H1 (cell line): ENCODE data around the gene RGP1. TPM values are rescaled to one million over a fixed set of nuclear protein-coding genes. Genes with fewer than 3 reads are reported as not detected.

ENCODE experiments used
- CTCF ChIA-PET: fragments of 300-600 bp; sonication (Branson Sonifier 250); formaldehyde crosslinking; loops from one replicate; lab custom pipeline; 2021; ENCODE audit not compliant: partially characterized antibody; lab: Charles Lee
- POLR2A ChIA-PET: fragments of 300-600 bp; sonication (Branson Sonifier 250); formaldehyde crosslinking; loops from one replicate; lab custom pipeline; 2021; ENCODE audit warnings: inconsistent platforms; ENCODE audit not compliant: partially characterized antibody; lab: Charles Lee
- DNase-seq, 2 experiments: peaks; one replicate each; pipeline versions ENCODE4 v3.0.0 to v3.0.0-alpha.2; 2010 to 2022; ENCODE audit warnings: low spot score in 2 of 2, low read depth in 1 of 2, mixed read lengths in 1 of 2
- FAIRE-seq: peaks from 2 replicates; lab custom pipeline; 2011; peaks lifted over from hg19 to GRCh38; lab: Jason Lieb, UNC
- H2AFZ ChIP-seq: 2 replicates; pipeline ENCODE4 v1.8.1; 2012; ENCODE audit warnings: low read length, inconsistent platforms
- H2AK5ac ChIP-seq: 2 replicates; pipeline ENCODE4 v1.6.1; 2013; ENCODE audit warnings: low read depth, low read length
- H2BK120ac ChIP-seq: replicated peaks from 2 replicates; pipeline ENCODE3; 2013; ENCODE audit warnings: low read depth, low read length, inconsistent platforms
- H2BK12ac ChIP-seq: 2 replicates; pipeline ENCODE4 v1.6.1; 2013; ENCODE audit warnings: low read depth, low read length
- H2BK15ac ChIP-seq: 2 replicates; pipeline ENCODE4 v1.6.1; 2013; ENCODE audit warnings: low read length
- H2BK20ac ChIP-seq: 2 replicates; pipeline ENCODE4 v1.6.1; 2013; ENCODE audit warnings: low read length
- H2BK5ac ChIP-seq: 2 replicates; pipeline ENCODE4 v1.6.1; 2013; ENCODE audit warnings: low read depth, low read length
- H3K14ac ChIP-seq: 2 replicates; pipeline ENCODE4 v1.6.1; 2013; ENCODE audit warnings: inconsistent platforms; ENCODE audit not compliant: insufficient read length
- H3K18ac ChIP-seq: 2 replicates; pipeline ENCODE4 v1.6.1; 2013; ENCODE audit warnings: low read length; ENCODE audit errors: extremely low read depth
- H3K23ac ChIP-seq: 2 replicates; pipeline ENCODE4 v1.6.1; 2013; ENCODE audit warnings: inconsistent platforms; ENCODE audit not compliant: insufficient read length
- H3K23me2 ChIP-seq: 2 replicates; pipeline ENCODE4 v1.6.1; 2013; ENCODE audit warnings: low read depth, low read length
- H3K27ac ChIP-seq: 2 replicates; pipeline ENCODE4 v1.6.1; 2011; ENCODE audit warnings: low read depth, low read length, inconsistent platforms
- H3K27me3 ChIP-seq, 4 experiments: replicated peaks in 1 of 4; 1 replicate in 1 of 4; 2 replicates in 3 of 4; pipeline versions ENCODE4 v1.6.1 to v1.8.1; 2011 to 2013; ENCODE audit warnings: low read length in 3 of 4, mild to moderate bottlenecking in 3 of 4, inconsistent platforms in 2 of 4, mixed read lengths in 2 of 4, moderate library complexity in 1 of 4; ENCODE audit not compliant: control insufficient read depth in 3 of 4, insufficient read depth in 3 of 4; ENCODE audit errors: extremely low read depth in 1 of 4
- H3K36me3 ChIP-seq, 4 experiments: 2 replicates each; pipeline versions ENCODE4 v1.6.1 to v1.8.1; 2011 to 2013; ENCODE audit warnings: mild to moderate bottlenecking in 4 of 4, low read length in 3 of 4, moderate library complexity in 2 of 4, control low read depth in 1 of 4, inconsistent platforms in 1 of 4; ENCODE audit not compliant: insufficient read depth in 4 of 4, control insufficient read depth in 2 of 4
- H3K4ac ChIP-seq: replicated peaks from 2 replicates; pipeline ENCODE3; 2013; ENCODE audit warnings: low read length, low read depth, mixed read lengths, inconsistent platforms; ENCODE audit not compliant: insufficient read length
- H3K4me1 ChIP-seq, 4 experiments: replicated peaks in 1 of 4; 1 replicate in 1 of 4; 2 replicates in 3 of 4; pipeline versions ENCODE4 v1.6.1 to v1.8.1; 2011 to 2013; ENCODE audit warnings: low read length in 3 of 4, inconsistent platforms in 2 of 4, mixed read lengths in 1 of 4; ENCODE audit not compliant: insufficient read depth in 4 of 4, control insufficient read depth in 3 of 4
- H3K4me2 ChIP-seq, 2 experiments: 2 replicates each; pipeline versions ENCODE4 v1.6.1 to v1.8.1; 2011 to 2013; ENCODE audit warnings: low read depth in 2 of 2, low read length in 2 of 2, control low read depth in 1 of 2, inconsistent platforms in 1 of 2, mild to moderate bottlenecking in 1 of 2; ENCODE audit not compliant: insufficient read depth in 1 of 2
- H3K4me3 ChIP-seq, 4 experiments: fragments of 200-600, 300-600 bp in 1 of 4; sonication (generic), shearing (Covaris generic), sonication (Bioruptor Twin) in 1 of 4; 2 replicates each; pipeline versions ENCODE4 v1.5.1 to v1.8.1; 2011 to 2016; ENCODE audit warnings: low read length in 4 of 4, low read depth in 3 of 4, control low read depth in 2 of 4, inconsistent platforms in 2 of 4, mild to moderate bottlenecking in 2 of 4, mixed read lengths in 1 of 4, moderate library complexity in 1 of 4; ENCODE audit not compliant: insufficient read depth in 2 of 4; ENCODE audit errors: extremely low read depth in 1 of 4
- H3K56ac ChIP-seq: replicated peaks from 2 replicates; pipeline ENCODE3; 2013; ENCODE audit warnings: low read depth, mild to moderate bottlenecking, mixed read lengths, low read length, inconsistent platforms; ENCODE audit not compliant: insufficient read length
- H3K79me1 ChIP-seq: 2 replicates; pipeline ENCODE4 v1.6.1; 2013; ENCODE audit warnings: low read depth, low read length, control low read depth
- H3K79me2 ChIP-seq, 2 experiments: 2 replicates each; pipeline versions ENCODE4 v1.6.1 to v1.8.1; 2012 to 2013; ENCODE audit warnings: low read length in 2 of 2, mild to moderate bottlenecking in 2 of 2, inconsistent platforms in 1 of 2; ENCODE audit not compliant: insufficient read depth in 2 of 2, control insufficient read depth in 1 of 2
- H3K9ac ChIP-seq, 4 experiments: replicated peaks in 1 of 4; 1 replicate in 1 of 4; 2 replicates in 3 of 4; pipeline versions ENCODE4 v1.6.1 to v1.8.1; 2011 to 2013; ENCODE audit warnings: low read depth in 3 of 4, low read length in 3 of 4, control low read depth in 2 of 4, mild to moderate bottlenecking in 2 of 4, moderate library complexity in 2 of 4, inconsistent platforms in 1 of 4; ENCODE audit errors: extremely low read depth in 1 of 4
- H3K9me3 ChIP-seq, 2 experiments: 2 replicates each; pipeline versions ENCODE4 v1.6.1 to v1.8.1; 2012 to 2013; ENCODE audit warnings: mild to moderate bottlenecking in 2 of 2, moderate library complexity in 2 of 2, control low read depth in 1 of 2, inconsistent platforms in 1 of 2, low read depth in 1 of 2, low read length in 1 of 2, mixed read lengths in 1 of 2; ENCODE audit not compliant: insufficient read depth in 2 of 2
- H4K20me1 ChIP-seq, 2 experiments: replicated peaks in 1 of 2; 2 replicates each; pipeline versions ENCODE3 to v1.8.1; 2011 to 2013; ENCODE audit warnings: inconsistent platforms in 2 of 2, low read length in 2 of 2, mild to moderate bottlenecking in 1 of 2; ENCODE audit not compliant: insufficient read depth in 2 of 2, control insufficient read depth in 1 of 2
- H4K5ac ChIP-seq: 2 replicates; pipeline ENCODE4 v1.6.1; 2013; ENCODE audit warnings: low read length, low read depth, mixed read lengths, inconsistent platforms; ENCODE audit not compliant: insufficient read length
- H4K8ac ChIP-seq: 2 replicates; pipeline ENCODE4 v1.8.0; 2013; ENCODE audit warnings: mild to moderate bottlenecking, moderate library complexity, low read length, inconsistent platforms; ENCODE audit not compliant: insufficient read depth; ENCODE audit errors: extremely low read depth
- H4K91ac ChIP-seq: replicated peaks from 2 replicates; pipeline ENCODE3; 2013; ENCODE audit warnings: low read length, mixed read lengths, inconsistent platforms; ENCODE audit not compliant: insufficient read length
- ATF3 ChIP-seq: IDR thresholded peaks from 2 replicates; pipeline ENCODE4 v1.6.1; 2011; ENCODE audit warnings: low read depth, mild to moderate bottlenecking, low read length; ENCODE audit not compliant: insufficient read depth
- BCL11A ChIP-seq, 2 experiments: IDR thresholded peaks; one replicate each; pipeline ENCODE4 v1.6.1; 2011; ENCODE audit warnings: low read depth in 2 of 2, low read length in 2 of 2, mild to moderate bottlenecking in 2 of 2
- CBX8 ChIP-seq: fragments of 300-800, 300-1000 bp; sonication (generic); IDR thresholded peaks from 2 replicates; pipeline ENCODE4 v1.7.1; 2016; ENCODE audit warnings: low read depth, low read length, borderline replicate concordance
- CHD1 ChIP-seq: IDR thresholded peaks from 2 replicates; pipeline ENCODE4 v1.6.1; 2012; ENCODE audit warnings: low read depth, low read length, improper control_type of control experiment
- E2F6 ChIP-seq: IDR thresholded peaks from 2 replicates; pipeline ENCODE4 v1.6.1; 2012; ENCODE audit warnings: inconsistent platforms
- GTF2F1 ChIP-seq: IDR thresholded peaks from 2 replicates; pipeline ENCODE4 v1.6.1; 2012; ENCODE audit warnings: low read depth, low read length, improper control_type of control experiment, borderline replicate concordance
- JUND ChIP-seq: IDR thresholded peaks from 2 replicates; pipeline ENCODE4 v1.6.1; 2011; ENCODE audit warnings: mild to moderate bottlenecking, improper control_type of control experiment, low read length
- NANOG ChIP-seq: IDR thresholded peaks from 2 replicates; pipeline ENCODE4 v1.6.1; 2011; ENCODE audit warnings: low read length, low read depth, mild to moderate bottlenecking, inconsistent platforms; ENCODE audit not compliant: insufficient read depth, poor library complexity, severe bottlenecking
- RAD21 ChIP-seq, 2 experiments: IDR thresholded peaks in 1 of 2; conservative IDR thresholded peaks in 1 of 2; 2 replicates each; pipeline ENCODE4 v1.6.1; 2011; ENCODE audit warnings: low read depth in 2 of 2, low read length in 2 of 2, improper control_type of control experiment in 1 of 2, inconsistent platforms in 1 of 2, mild to moderate bottlenecking in 1 of 2, moderate library complexity in 1 of 2
- RBBP5 ChIP-seq: IDR thresholded peaks from 2 replicates; pipeline ENCODE4 v1.7.1; 2012; ENCODE audit warnings: low read depth, mild to moderate bottlenecking, inconsistent platforms, low read length, moderate library complexity, borderline replicate concordance
- RNF2 ChIP-seq: fragments of 200-900, 300-1000 bp; sonication (generic); IDR thresholded peaks from 2 replicates; pipeline ENCODE4 v1.7.1; 2016; ENCODE audit warnings: borderline replicate concordance, low read depth, mild to moderate bottlenecking, antibody characterized with exemption, low read length; ENCODE audit not compliant: poor library complexity, severe bottlenecking; ENCODE audit errors: missing control alignments
- SP2 ChIP-seq: IDR thresholded peaks from 2 replicates; pipeline ENCODE4 v1.6.1; 2012; ENCODE audit warnings: mild to moderate bottlenecking, low read length, inconsistent platforms
- WGBS, 2 experiments: shearing (Covaris generic) in 1 of 2; methylation state at CpG; one replicate each; pipeline versions ENCODE4 v1.1.6 to v1.1.7; 2013 to 2015; ENCODE audit warnings: low lambda C conversion rate in 2 of 2, mixed read lengths in 2 of 2, inconsistent platforms in 1 of 2, low coverage in 1 of 2, missing lambda C conversion rate in 1 of 2; ENCODE audit not compliant: insufficient replicate concordance in 2 of 2, insufficient coverage in 1 of 2, insufficient read length in 1 of 2; ENCODE audit errors: extremely low coverage in 1 of 2, missing lambda C conversion rate in 1 of 2; 5-methylcytosine and 5-hydroxymethylcytosine counted together
- polyA plus RNA-seq, 7 experiments: library from polyadenylated mRNA; depleted of rRNA in 3 of 7; stranded (reverse) in 5 of 7; unstranded in 2 of 7; fragments of >200 nt in 5 of 7; fragments of 200-250 nt in 2 of 7; gene quantifications; 1 replicate in 5 of 7; 2 replicates in 1 of 7; 4 replicates in 1 of 7; pipeline versions ENCODE4 v1.2.1 to v1.2.3, GENCODE V29; 2011 to 2013; ENCODE audit warnings: missing spikeins in 2 of 7, mixed read lengths in 2 of 7
- total RNA-seq: library from RNA; stranded (reverse); fragmentation: NEBNext Ultra II Directional; extraction: Animal tissue kit (Norgen Biotek cat#: 25700); gene quantifications from 2 replicates; pipeline ENCODE4 v1.2.1, GENCODE V29; 2021

The RGP1 gene
- total and polyA plus RNA-seq, 2 of the 8 experiments (the other 6 are each of a cell fraction or from before 2014, with no cell fraction given): 11.8 to 22.7 TPM

DNA sequence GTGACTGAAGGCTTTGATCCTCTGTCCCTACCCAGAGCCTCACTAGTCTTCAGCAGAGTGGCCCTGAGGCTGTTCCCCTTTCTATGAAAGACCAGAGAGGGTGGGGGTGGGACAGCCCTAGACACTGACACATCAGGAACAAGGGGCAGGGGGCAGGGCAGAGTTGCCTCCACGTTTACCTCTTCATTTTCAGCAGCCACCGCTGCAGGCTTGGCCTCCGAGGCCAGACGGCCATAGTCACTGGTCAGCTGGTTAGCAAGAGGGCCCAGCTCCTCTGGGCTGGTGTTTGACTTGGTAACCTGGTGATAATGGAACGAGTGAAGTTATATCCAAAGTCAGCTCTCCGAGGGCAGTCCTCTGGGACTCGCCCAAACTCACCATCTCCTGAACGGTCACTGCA, 43.7 kb upstream of the RGP1 start:
- Histone ChIP-seq H2AFZ (no peak overlapping the region), H2BK12ac (no peak overlapping the region), H4K20me1 (peaks cover 0 to 6% of the 10 kb centered on the region in 2 experiments), H3K4ac (no peak overlapping the region), H2AK5ac (no peak overlapping the region), H3K9ac (no peak overlapping the region), H3K79me1 (no peaks in the 10 kb centered on the region), H3K18ac (no peak overlapping the region), H3K4me1 (no peaks in the 10 kb centered on the region), H4K8ac (no peak overlapping the region), H3K14ac (no peak overlapping the region), H2BK20ac (no peak overlapping the region), H3K36me3 (peaks cover 42 to 85% (median 72%) of the 10 kb centered on the region in 4 experiments), H3K56ac (no peak overlapping the region), H3K27ac (no peak overlapping the region), H3K9me3 (no peaks in the 10 kb centered on the region), H2BK5ac (no peak overlapping the region), H3K4me3 (no peak overlapping the region), H3K4me2 (no peak overlapping the region), H3K23ac (no peak overlapping the region), H3K79me2 (no peaks in the 10 kb centered on the region), H3K27me3 (no peaks in the 10 kb centered on the region), H4K91ac (no peak overlapping the region), H3K23me2 (no peaks in the 10 kb centered on the region), H4K5ac (no peak overlapping the region), H2BK15ac (no peak overlapping the region), H2BK120ac (no peak overlapping the region)
- DNase-seq (no peak), FAIRE-seq (no peak)
- POLR2A ChIA-PET: interaction anchor here (0.8 to 4.8 kb wide), 7 partner anchors 10 to 41 kb away, joined by 3 to 19 read pairs (median 4); partner anchors contain the start of genes CREB3, TLN1 and TPM2
- CTCF ChIA-PET: interaction anchor here (0.6 to 13.1 kb wide), 10 partner anchors 10 to 94 kb away, joined by 3 to 199 read pairs (median 4); partner anchors contain the start of genes ARHGEF39 and TPM2
- WGBS, 2 experiments: 84% methylated on average over 8 of the region's 8 CpGs; no CpG with 5 or more reads in 1 of the 2 experiments
- TF ChIP-seq CHD1 (no peak), JUND (no peak), E2F6 (no peak), GTF2F1 (no peak), RNF2 (no peak), RAD21 (IDR thresholded peaks at IDR 0.05 in 1 of 2, conservative IDR thresholded peaks at IDR 0.05 in 1 of 2; ENCODE audit: low read depth in 2 of 2, low read length in 2 of 2) (no peak), RBBP5 (no peak), CBX8 (no peak), NANOG (no peak), SP2 (no peak), ATF3 (no peak), BCL11A (IDR thresholded peaks at IDR 0.05; ENCODE audit: low read depth in 2 of 2, low read length in 2 of 2) (no peak)
